Dermis microvascular lymphatic vessel endothelial cell (primary cell): ENCODE measurements around the gene LIF. TPM values are rescaled to one million over a fixed set of nuclear protein-coding genes. Genes with fewer than 3 reads are reported as not detected.

Source experiments
- DNase-seq, 2 donors: peaks; one replicate each; pipeline versions ENCODE4 v3.0.0 to v3.0.0-alpha.2; 2010; ENCODE audit warnings: low read depth in 2 of 2
- total RNA-seq: library from RNA; depleted of rRNA; stranded (reverse); fragments of >200 nt; gene quantifications from 2 replicates; pipeline ENCODE4 v1.2.1, GENCODE V29; 2014

The LIF gene
- total RNA-seq, 1 donor from 2014 or later = 0.26 TPM

DNA sequence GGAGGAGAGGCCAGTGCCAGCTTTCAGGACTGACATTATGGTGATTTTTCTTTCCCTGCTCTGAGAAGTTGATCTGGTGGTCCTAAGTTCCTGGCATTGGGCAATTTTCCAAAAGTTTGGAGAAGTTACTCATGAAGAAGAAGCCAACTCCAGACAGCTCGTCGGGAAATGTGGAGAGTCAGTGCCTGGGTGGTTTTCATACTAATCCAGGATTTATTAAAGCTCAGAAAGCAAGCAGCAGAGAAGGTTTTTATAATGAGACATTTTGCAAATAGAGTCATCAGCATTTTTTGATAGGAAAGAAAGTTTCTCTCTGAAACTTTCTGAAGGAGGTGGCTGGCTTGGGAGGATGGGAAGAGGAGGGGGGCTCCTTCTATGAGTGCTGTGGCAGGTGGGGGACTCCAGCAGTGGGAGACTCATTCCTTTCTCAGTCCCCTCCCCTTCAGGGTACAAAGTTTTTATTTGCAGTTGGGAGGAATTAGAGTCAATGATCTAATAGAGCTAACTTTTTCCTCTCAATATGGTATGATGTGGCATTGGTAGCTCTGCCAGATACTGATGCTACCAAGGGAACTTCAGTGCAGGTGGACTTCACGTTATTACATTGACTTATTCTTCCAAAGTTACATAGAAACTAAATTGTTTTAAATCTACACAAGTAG is 55.4 kb downstream of the LIF start:
- no peak for DNase-seq

DNA sequence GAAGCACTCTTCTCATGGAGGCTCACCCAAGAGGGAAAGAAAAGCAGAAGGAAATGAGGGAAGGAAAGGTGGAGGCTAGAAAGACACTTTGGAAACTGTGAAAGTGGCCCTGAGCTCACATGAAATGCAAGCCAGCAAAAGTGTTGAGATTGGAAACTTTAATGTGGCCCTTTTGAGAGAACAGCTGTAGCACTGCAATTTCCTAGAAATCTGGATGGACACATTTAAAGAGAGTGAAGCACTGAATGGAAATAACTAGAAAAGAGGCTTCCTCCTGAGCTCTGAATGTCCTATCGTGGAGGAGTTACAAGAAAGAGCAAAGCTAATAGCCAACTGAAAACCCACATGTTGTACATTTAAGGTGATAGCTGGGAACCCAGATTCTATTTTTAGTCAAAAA is 56.0 kb downstream of the LIF start:
- DNase-seq = no peak

Other genes with a start within 250 kb of the LIF start
- not detected in 2 replicates for gene HORMAD2, start 166.3 kb downstream of the LIF start, total RNA-seq
- gene OSM, start 20.1 kb upstream of the LIF start, total RNA-seq = not detected in 2 replicates
- gene CASTOR1, start 42.7 kb upstream of the LIF start, total RNA-seq = 5.5 and 8.2 TPM in 2 replicates
- gene TBC1D10A, start 80.2 kb upstream of the LIF start, total RNA-seq = 6.0 and 10.2 TPM in 2 replicates
- 11.3 and 17.3 TPM in 2 replicates for gene SF3A1, start 110.1 kb upstream of the LIF start, total RNA-seq
- 1.3 and 1.5 TPM in 2 replicates for gene CCDC157, start 110.2 kb upstream of the LIF start, total RNA-seq
- gene RNF215, start 140.7 kb upstream of the LIF start, total RNA-seq = 12.5 and 21.1 TPM in 2 replicates
- gene SEC14L2, start 150.3 kb upstream of the LIF start, total RNA-seq = 11.7 and 14.8 TPM in 2 replicates
- 31.0 and 33.6 TPM in 2 replicates for gene MTFP1, start 179.0 kb upstream of the LIF start, total RNA-seq
- not detected in 2 replicates for gene SEC14L3, start 225.3 kb upstream of the LIF start, total RNA-seq